HEK293T (cell line): ENCODE measurements around the gene RNF114.

Experiments used
- ARNT ChIP-seq: fragments of 450-650 bp; IDR thresholded peaks from 2 replicates; pipeline ENCODE4 v1.6.1; 2017; ENCODE audit warnings: mild to moderate bottlenecking
- BHLHE40 ChIP-seq: fragments of 450-650 bp; IDR thresholded peaks from 2 replicates; pipeline ENCODE4 v1.6.1; 2016; ENCODE audit warnings: mild to moderate bottlenecking, moderate library complexity, borderline replicate concordance
- ELF4 ChIP-seq: fragments of 450-650 bp; IDR thresholded peaks from 2 replicates; pipeline ENCODE4 v1.6.1; 2017; ENCODE audit warnings: antibody characterized with exemption
- FOXA1 ChIP-seq: fragments of 450-650 bp; IDR thresholded peaks from 2 replicates; pipeline ENCODE4 v1.6.1; 2016; ENCODE audit warnings: mild to moderate bottlenecking
- FOXK2 ChIP-seq: fragments of 450-650 bp; IDR thresholded peaks from 2 replicates; pipeline ENCODE4 v1.6.1; 2016; ENCODE audit warnings: mild to moderate bottlenecking
- FOXM1 ChIP-seq: fragments of 450-650 bp; IDR thresholded peaks from 2 replicates; pipeline ENCODE4 v1.6.1; 2017; ENCODE audit warnings: mild to moderate bottlenecking, borderline replicate concordance
- L3MBTL2 ChIP-seq: fragments of 450-650 bp; conservative IDR thresholded peaks from 2 replicates; pipeline ENCODE4 v1.6.1; 2016; ENCODE audit warnings: mild to moderate bottlenecking
- NFRKB ChIP-seq: fragments of 450-650 bp; IDR thresholded peaks from 2 replicates; pipeline ENCODE4 v1.6.1; 2016; ENCODE audit warnings: mild to moderate bottlenecking, moderate library complexity
- SP1 ChIP-seq: fragments of 450-650 bp; IDR thresholded peaks from 2 replicates; pipeline ENCODE4 v1.6.1; 2017
- SUZ12 ChIP-seq: fragments of 450-650 bp; IDR thresholded peaks from 2 replicates; pipeline ENCODE4 v1.6.1; 2016; ENCODE audit warnings: mild to moderate bottlenecking
- TARDBP ChIP-seq: fragments of 450-650 bp; IDR thresholded peaks from 2 replicates; pipeline ENCODE4 v1.6.1; 2016
- ZNF384 ChIP-seq: fragments of 450-650 bp; IDR thresholded peaks from 2 replicates; pipeline ENCODE4 v1.6.1; 2016
- TF ChIP-seq, protein P1 (sequence below): fragments of 450-650 bp; IDR thresholded peaks from 2 replicates; pipeline ENCODE4 v1.6.1; 2016

- TF ChIP-seq FOXK2, result no peak
- no peak for TF ChIP-seq SUZ12
- no peak for TF ChIP-seq ARNT
- no peak for TF ChIP-seq FOXA1
- TF ChIP-seq BHLHE40, result no peak
- no peak for TF ChIP-seq ZNF384
- no peak for TF ChIP-seq SP1
- no peak for TF ChIP-seq FOXM1
- no peak for TF ChIP-seq NFRKB
- TF ChIP-seq, protein P1, sequence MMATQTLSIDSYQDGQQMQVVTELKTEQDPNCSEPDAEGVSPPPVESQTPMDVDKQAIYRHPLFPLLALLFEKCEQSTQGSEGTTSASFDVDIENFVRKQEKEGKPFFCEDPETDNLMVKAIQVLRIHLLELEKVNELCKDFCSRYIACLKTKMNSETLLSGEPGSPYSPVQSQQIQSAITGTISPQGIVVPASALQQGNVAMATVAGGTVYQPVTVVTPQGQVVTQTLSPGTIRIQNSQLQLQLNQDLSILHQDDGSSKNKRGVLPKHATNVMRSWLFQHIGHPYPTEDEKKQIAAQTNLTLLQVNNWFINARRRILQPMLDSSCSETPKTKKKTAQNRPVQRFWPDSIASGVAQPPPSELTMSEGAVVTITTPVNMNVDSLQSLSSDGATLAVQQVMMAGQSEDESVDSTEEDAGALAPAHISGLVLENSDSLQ, result no peak
- no peak for TF ChIP-seq ELF4
- TF ChIP-seq L3MBTL2, result no peak
- no peak for TF ChIP-seq TARDBP
These were observed 63.1 kb downstream of the RNF114 start for GRCh38 chr20:49999329-49999728.
